ENCODE results near the gene SELENOI. TPM values are rescaled to one million over a fixed set of nuclear protein-coding genes. Genes with fewer than 3 reads are reported as not detected.
"Not testable (repeated sequence)": the region's sequence is repeated elsewhere in the genome, so short reads cannot be mapped to it uniquely, and the experiment has no call there.

Gene SELENOI
- total and polyA plus RNA-seq, 3 experiments from 2014 or later = 3.2 to 61.9 (median 58.4) TPM

DNA sequence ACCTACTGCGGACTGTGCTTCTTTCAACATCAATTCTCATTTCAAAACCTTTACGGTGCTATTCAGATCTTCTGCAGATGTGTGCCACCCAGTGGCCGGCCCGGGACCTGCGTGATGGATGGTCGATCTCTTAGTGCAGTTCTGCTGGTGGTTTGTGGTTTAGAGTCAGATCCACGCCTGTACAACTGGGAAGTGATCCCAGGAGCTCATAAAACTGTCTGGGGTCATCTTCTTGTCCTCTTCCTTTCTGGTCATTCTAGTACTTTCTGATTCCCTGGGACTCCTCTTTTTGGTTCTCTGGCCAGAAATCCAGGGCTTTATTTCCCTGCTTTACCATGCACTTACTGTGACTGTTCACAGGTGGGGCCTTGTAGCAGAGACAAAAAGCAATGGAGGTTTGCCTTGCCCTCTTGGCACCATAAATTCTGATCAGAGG, 15.8 kb upstream of the SELENOI start:
- DNase-seq = peak; percentile 57 to 85 (median 68)
- no peaks in the 10 kb centered on the region for H3K9me3 ChIP-seq (ENCODE audit: low read length)
- H3K36me3 ChIP-seq (ENCODE audit: insufficient read depth, low read length) = no peaks in the 10 kb centered on the region
- Mint-ChIP-seq H3K4me3 (peak overlapping the region in 3 of 7 donors; percentile 4 to 27 (median 11)), H3K9me3 (no peaks in the 10 kb centered on the region), H3K36me3 (no peaks in the 10 kb centered on the region), H3K27ac (peak overlapping the region in 2 of 8 donors; percentile 0 to 4), H3K27me3 (no peaks in the 10 kb centered on the region), H3K4me1 (peaks cover 6 to 8% (median 8%) of the 10 kb centered on the region in 3 donors)
- H3K4me3 ChIP-seq (ENCODE audit: low read length) = no peak overlapping the region
- H3K4me1 ChIP-seq (ENCODE audit: insufficient read depth, low read length) = no peaks in the 10 kb centered on the region
- ChIA-PET CTCF (interaction anchor here (1.1 to 1.7 kb wide), 3 partner anchors 15 to 339 kb away, joined by 3 to 12 read pairs (median 5); partner anchors contain the start of gene SELENOI), POLR2A (no interaction called here)
- H3K27me3 ChIP-seq (ENCODE audit: insufficient read depth, low read length, poor library complexity, severe bottlenecking) = no peaks in the 10 kb centered on the region
- H3K27ac ChIP-seq (ENCODE audit: low read depth, low read length) = no peak overlapping the region

DNA sequence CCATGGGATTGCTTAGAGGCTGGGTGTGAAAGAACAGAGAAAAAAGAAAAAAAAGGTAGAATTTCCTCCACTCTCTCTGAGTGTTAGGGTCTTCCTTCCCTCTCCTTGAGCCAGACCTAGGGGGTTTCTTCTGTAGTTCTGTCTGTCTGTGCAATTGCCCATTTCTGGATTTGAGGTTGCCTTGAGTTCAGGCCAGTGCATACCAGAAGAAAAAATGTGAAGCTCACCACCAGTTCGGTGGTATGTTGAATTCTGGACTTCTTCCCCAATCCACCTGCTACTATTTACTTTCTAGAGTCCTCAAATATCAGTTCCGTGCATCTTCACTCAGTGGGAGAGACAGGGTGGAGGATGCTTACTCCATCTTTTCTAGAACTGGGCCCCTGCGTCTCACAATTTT, 15.3 kb upstream of the SELENOI start:
- no peak overlapping the region for H3K4me3 ChIP-seq (ENCODE audit: low read length)
- no peak for DNase-seq
- no peak overlapping the region for H3K27ac Mint-ChIP-seq
- POLR2A ChIA-PET = no interaction called here
- no peaks in the 10 kb centered on the region for H3K9me3 ChIP-seq (ENCODE audit: low read length)
- CTCF ChIA-PET = interaction anchor here (1.2 to 1.7 kb wide), 3 partner anchors 14 to 339 kb away, joined by 3 to 12 read pairs (median 5); partner anchors contain the start of gene SELENOI
- H3K4me1 Mint-ChIP-seq = peaks cover 6 to 8% (median 8%) of the 10 kb centered on the region in 3 donors
- no peaks in the 10 kb centered on the region for H3K36me3 ChIP-seq (ENCODE audit: insufficient read depth, low read length)
- H3K4me1 ChIP-seq (ENCODE audit: insufficient read depth, low read length) = no peaks in the 10 kb centered on the region
- H3K4me3 Mint-ChIP-seq = no peak overlapping the region
- H3K36me3 Mint-ChIP-seq = no peaks in the 10 kb centered on the region
- H3K27ac ChIP-seq (ENCODE audit: low read depth, low read length) = no peak overlapping the region
- H3K27me3 Mint-ChIP-seq = no peaks in the 10 kb centered on the region
- H3K9me3 Mint-ChIP-seq = no peaks in the 10 kb centered on the region
- no peaks in the 10 kb centered on the region for H3K27me3 ChIP-seq (ENCODE audit: insufficient read depth, low read length, poor library complexity, severe bottlenecking)

DNA sequence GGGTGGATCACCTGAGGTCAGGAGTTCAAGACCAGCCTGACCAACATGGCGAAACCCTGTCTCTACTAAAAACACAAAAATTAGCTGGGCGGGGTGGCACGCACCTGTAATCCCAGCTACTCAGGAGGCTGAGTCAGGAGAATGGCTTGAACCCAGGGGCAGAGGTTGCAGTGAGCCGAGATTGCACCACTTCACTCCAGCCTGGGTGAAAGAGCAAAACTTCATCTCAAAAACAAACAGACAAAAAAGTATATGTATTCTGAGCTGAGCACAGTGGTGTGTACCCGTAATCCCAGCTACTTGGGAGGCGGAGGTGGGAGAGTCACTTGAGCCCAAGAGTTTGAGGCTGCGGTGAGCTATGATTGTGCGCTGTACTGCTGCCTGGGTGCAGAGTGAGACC, 14.6 kb upstream of the SELENOI start:
- POLR2A ChIA-PET; H3K36me3 ChIP-seq (ENCODE audit: insufficient read depth, low read length): not testable (repeated sequence)

DNA sequence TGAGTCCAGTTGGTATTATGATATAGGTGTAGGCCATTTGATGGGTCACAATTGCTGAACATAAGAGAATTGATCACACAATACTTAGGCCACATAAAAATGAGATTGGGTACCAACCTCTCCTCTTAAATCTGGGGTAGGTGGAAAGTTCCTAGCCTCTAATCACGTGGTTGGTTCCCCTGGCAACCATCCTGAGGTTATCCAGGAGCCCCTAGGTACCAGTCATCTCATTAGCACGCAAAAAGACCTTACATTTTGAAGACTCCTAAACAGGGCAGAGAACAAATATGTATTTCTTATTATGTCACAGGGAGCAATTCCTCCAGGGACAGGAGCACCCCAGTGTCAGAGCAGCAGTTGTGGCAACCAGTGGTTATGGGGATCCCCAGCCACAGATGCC, 12.7 kb upstream of the SELENOI start:
- Histone ChIP-seq H3K36me3 (ENCODE audit: insufficient read depth, low read length) (no peaks in the 10 kb centered on the region), H3K4me3 (ENCODE audit: low read length) (no peak overlapping the region), H3K27ac (ENCODE audit: low read depth, low read length) (no peak overlapping the region), H3K9me3 (ENCODE audit: low read length) (no peaks in the 10 kb centered on the region), H3K4me1 (ENCODE audit: insufficient read depth, low read length) (no peaks in the 10 kb centered on the region), H3K27me3 (ENCODE audit: insufficient read depth, low read length, poor library complexity, severe bottlenecking) (no peaks in the 10 kb centered on the region)
- Mint-ChIP-seq H3K27me3 (no peaks in the 10 kb centered on the region), H3K4me3 (no peak overlapping the region), H3K9me3 (no peaks in the 10 kb centered on the region), H3K36me3 (no peaks in the 10 kb centered on the region), H3K4me1 (peaks cover 6 to 8% (median 8%) of the 10 kb centered on the region in 3 donors), H3K27ac (no peak overlapping the region)
- DNase-seq = no peak
- CTCF ChIA-PET = no interaction called here
- POLR2A ChIA-PET = no interaction called here

More for the DNA sequence above, 14.6 kb upstream of the SELENOI start:
- not testable (repeated sequence) for H3K4me1 ChIP-seq (ENCODE audit: insufficient read depth, low read length); H3K27ac ChIP-seq (ENCODE audit: low read depth, low read length); H3K9me3 ChIP-seq (ENCODE audit: low read length); H3K36me3 Mint-ChIP-seq; H3K27me3 ChIP-seq (ENCODE audit: insufficient read depth, low read length, poor library complexity, severe bottlenecking); H3K4me3 Mint-ChIP-seq; H3K27ac Mint-ChIP-seq; H3K4me1 Mint-ChIP-seq; H3K9me3 Mint-ChIP-seq; H3K27me3 Mint-ChIP-seq; DNase-seq; H3K4me3 ChIP-seq (ENCODE audit: low read length)
- CTCF ChIA-PET = interaction anchor here (1.2 to 1.7 kb wide), 3 partner anchors 14 to 340 kb away, joined by 3 to 12 read pairs (median 5); partner anchors contain the start of gene SELENOI

DNA sequence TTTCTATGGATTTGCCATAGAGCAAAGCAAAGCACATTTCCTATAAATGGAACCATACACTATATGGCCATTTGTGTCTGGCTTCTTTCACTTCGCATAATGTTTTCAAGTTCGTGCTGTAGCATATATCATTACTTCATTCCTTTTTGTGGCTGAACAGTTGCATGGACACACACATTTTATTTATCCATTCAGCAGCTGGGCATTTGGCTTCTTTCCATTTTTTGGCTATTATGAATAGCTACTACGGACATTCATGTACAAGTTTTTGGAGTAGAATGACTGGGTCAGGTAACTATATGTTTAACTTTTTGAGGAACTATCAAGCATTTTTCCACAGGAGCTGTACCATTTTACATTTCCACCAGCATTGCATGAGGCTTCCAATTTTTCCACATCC, 10.7 kb upstream of the SELENOI start:
- Histone ChIP-seq H3K4me1 (ENCODE audit: insufficient read depth, low read length) (no peaks in the 10 kb centered on the region), H3K36me3 (ENCODE audit: insufficient read depth, low read length) (no peaks in the 10 kb centered on the region), H3K4me3 (ENCODE audit: low read length) (no peak overlapping the region), H3K27ac (ENCODE audit: low read depth, low read length) (no peak overlapping the region), H3K9me3 (ENCODE audit: low read length) (no peaks in the 10 kb centered on the region), H3K27me3 (ENCODE audit: insufficient read depth, low read length, poor library complexity, severe bottlenecking) (no peaks in the 10 kb centered on the region)
- H3K27ac Mint-ChIP-seq = no peak overlapping the region
- no peaks in the 10 kb centered on the region for H3K9me3 Mint-ChIP-seq
- no peak for DNase-seq
- peaks cover under 1 to 7% (median 2%) of the 10 kb centered on the region in 3 donors for H3K4me1 Mint-ChIP-seq
- H3K36me3 Mint-ChIP-seq = peaks cover 0 to 5% (median 3%) of the 10 kb centered on the region in 3 donors
- POLR2A ChIA-PET = no interaction called here
- CTCF ChIA-PET = no interaction called here
- H3K4me3 Mint-ChIP-seq = no peak overlapping the region
- no peaks in the 10 kb centered on the region for H3K27me3 Mint-ChIP-seq

DNA sequence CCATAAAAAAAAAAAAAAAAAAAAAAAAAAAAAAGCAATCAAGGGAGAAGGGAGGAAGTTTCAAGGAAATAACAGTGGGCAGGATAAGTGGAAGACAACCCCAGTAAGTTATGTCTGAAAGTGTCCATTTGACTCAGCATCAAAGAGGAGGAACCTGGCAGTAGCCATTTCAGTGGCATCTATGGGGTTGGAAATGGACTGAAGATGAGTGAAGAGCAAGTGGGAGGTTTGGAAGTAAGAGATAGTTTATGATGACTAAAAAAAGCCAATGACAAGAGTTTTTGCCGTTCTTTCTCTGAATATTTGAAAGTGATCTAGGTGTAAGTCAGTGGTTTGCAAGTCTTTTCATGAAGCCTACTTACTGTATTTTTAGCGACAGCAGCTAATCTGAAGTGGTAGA, 9.2 kb upstream of the SELENOI start:
- no peak overlapping the region for H3K27ac ChIP-seq (ENCODE audit: low read depth, low read length)
- CTCF ChIA-PET = no interaction called here
- H3K27me3 Mint-ChIP-seq = no peaks in the 10 kb centered on the region
- H3K4me1 Mint-ChIP-seq = peaks cover 0 to 5% (median 0%) of the 10 kb centered on the region in 3 donors
- H3K36me3 ChIP-seq (ENCODE audit: insufficient read depth, low read length) = no peaks in the 10 kb centered on the region
- no peaks in the 10 kb centered on the region for H3K27me3 ChIP-seq (ENCODE audit: insufficient read depth, low read length, poor library complexity, severe bottlenecking)
- peaks cover 0 to 5% (median 3%) of the 10 kb centered on the region in 3 donors for H3K36me3 Mint-ChIP-seq
- H3K4me3 Mint-ChIP-seq = no peak overlapping the region
- POLR2A ChIA-PET = no interaction called here
- no peaks in the 10 kb centered on the region for H3K4me1 ChIP-seq (ENCODE audit: insufficient read depth, low read length)
- H3K4me3 ChIP-seq (ENCODE audit: low read length) = no peak overlapping the region
- H3K9me3 Mint-ChIP-seq = no peaks in the 10 kb centered on the region
- DNase-seq = no peak
- H3K9me3 ChIP-seq (ENCODE audit: low read length) = no peaks in the 10 kb centered on the region
- H3K27ac Mint-ChIP-seq = no peak overlapping the region

DNA sequence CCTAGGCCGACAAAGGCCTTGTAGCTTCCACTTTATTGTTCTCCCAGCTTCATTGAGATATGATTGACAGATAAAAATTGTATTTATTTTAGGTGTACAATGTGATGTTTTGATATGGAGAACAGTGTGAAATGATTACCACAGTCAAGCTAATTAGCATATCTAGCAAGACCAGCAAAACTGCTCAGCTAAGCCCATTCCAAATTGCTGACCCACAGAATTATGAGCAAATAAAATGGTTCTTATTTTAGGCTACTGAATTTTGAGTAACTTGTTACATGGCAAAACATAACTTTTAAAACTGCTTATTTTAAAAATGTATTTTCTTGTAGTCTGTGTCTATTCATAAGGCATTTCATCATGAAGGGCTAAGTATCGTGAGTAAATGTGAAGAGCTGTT, 8.6 kb upstream of the SELENOI start:
- H3K36me3 ChIP-seq (ENCODE audit: insufficient read depth, low read length) = no peaks in the 10 kb centered on the region
- Mint-ChIP-seq H3K4me3 (no peak overlapping the region), H3K27ac (no peak overlapping the region), H3K27me3 (no peaks in the 10 kb centered on the region), H3K9me3 (no peaks in the 10 kb centered on the region), H3K4me1 (peaks cover 0 to 5% (median 0%) of the 10 kb centered on the region in 3 donors), H3K36me3 (peaks cover 0 to 5% (median 3%) of the 10 kb centered on the region in 3 donors)
- CTCF ChIA-PET = no interaction called here
- H3K27ac ChIP-seq (ENCODE audit: low read depth, low read length) = no peak overlapping the region
- no peaks in the 10 kb centered on the region for H3K9me3 ChIP-seq (ENCODE audit: low read length)
- POLR2A ChIA-PET = no interaction called here
- no peak for DNase-seq
- H3K27me3 ChIP-seq (ENCODE audit: insufficient read depth, low read length, poor library complexity, severe bottlenecking) = no peaks in the 10 kb centered on the region
- no peak overlapping the region for H3K4me3 ChIP-seq (ENCODE audit: low read length)
- no peaks in the 10 kb centered on the region for H3K4me1 ChIP-seq (ENCODE audit: insufficient read depth, low read length)

DNA sequence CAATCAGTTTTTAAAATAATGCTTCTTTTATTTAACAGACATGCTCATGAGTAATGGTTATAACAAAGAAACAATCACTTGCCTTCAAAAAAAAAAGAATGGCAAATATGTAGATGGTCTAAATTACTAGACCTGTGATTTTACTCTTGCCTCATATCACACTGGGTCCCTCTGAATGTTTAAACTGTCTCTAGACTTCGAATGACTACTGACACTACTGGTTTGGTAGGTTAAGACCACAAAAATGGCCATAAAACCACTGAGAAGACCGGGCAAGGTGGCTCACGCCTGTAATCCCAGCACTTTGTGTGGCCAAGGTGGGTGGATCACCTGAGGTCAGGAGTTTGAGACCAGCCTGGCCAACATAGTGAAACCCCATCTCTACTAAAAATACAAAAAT, 5.1 kb upstream of the SELENOI start:
- Histone ChIP-seq H3K9me3 (ENCODE audit: low read length) (no peaks in the 10 kb centered on the region), H3K27ac (ENCODE audit: low read depth, low read length) (no peak overlapping the region), H3K27me3 (ENCODE audit: insufficient read depth, low read length, poor library complexity, severe bottlenecking) (no peaks in the 10 kb centered on the region), H3K4me3 (ENCODE audit: low read length) (no peak overlapping the region), H3K36me3 (ENCODE audit: insufficient read depth, low read length) (no peaks in the 10 kb centered on the region), H3K4me1 (ENCODE audit: insufficient read depth, low read length) (peaks cover 15% of the 10 kb centered on the region)
- H3K36me3 Mint-ChIP-seq = peaks cover 0 to 11% (median 3%) of the 10 kb centered on the region in 3 donors
- no peaks in the 10 kb centered on the region for H3K27me3 Mint-ChIP-seq
- no peak overlapping the region for H3K4me3 Mint-ChIP-seq
- H3K9me3 Mint-ChIP-seq = no peaks in the 10 kb centered on the region
- peak overlapping the region in 2 of 8 donors; percentile 15 to 56 for H3K27ac Mint-ChIP-seq
- no peak for DNase-seq
- peaks cover 15 to 29% (median 23%) of the 10 kb centered on the region in 3 donors for H3K4me1 Mint-ChIP-seq
- ChIA-PET POLR2A (no interaction called here), CTCF (no interaction called here)
